Hepatocyte (in vitro differentiated cells): ENCODE measurements around the gene ORC3.
"Not testable (repeated sequence)": the region's sequence is repeated elsewhere in the genome, so short reads cannot be mapped to it uniquely, and the experiment has no call there.

Source experiments
- CTCF ChIP-seq: fragments of 200-600 bp; sonication (generic); IDR thresholded peaks from 2 replicates; pipeline ENCODE4 v1.5.1; 2016; ENCODE audit warnings: antibody characterized with exemption, mild to moderate bottlenecking; ENCODE audit not compliant: poor library complexity
- EZH2 ChIP-seq: fragments of 200-600 bp; sonication (generic); IDR thresholded peaks from 2 replicates; pipeline ENCODE4 v1.6.1; 2016; ENCODE audit warnings: antibody characterized with exemption, mild to moderate bottlenecking, borderline replicate concordance
- EZH2phosphoT487 ChIP-seq: fragments of 200-600 bp; sonication (generic); IDR thresholded peaks from one replicate; pipeline ENCODE4 v1.6.1; 2018; ENCODE audit warnings: antibody characterized with exemption, mild to moderate bottlenecking, low read depth, moderate library complexity; ENCODE audit not compliant: unreplicated experiment, severe bottlenecking

DNA sequence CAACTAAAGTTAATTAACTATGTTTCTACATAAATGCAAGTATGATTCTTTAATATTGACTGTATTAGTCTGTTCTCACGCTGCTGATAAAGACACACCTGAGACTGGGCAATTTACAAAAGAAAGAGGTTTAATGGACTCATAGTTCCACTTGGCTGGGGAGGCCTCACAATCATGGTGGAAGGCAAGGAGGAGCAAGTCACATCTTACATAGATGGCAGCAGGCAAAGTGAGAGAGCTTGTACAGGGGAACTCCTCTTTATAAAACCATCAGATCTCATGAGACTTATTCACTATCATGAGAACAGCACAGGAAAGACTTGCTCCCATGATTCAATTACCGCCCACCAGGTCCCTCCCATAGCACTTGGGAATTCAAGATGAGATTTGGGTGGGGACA, 23.1 kb downstream of the ORC3 start:
- not testable (repeated sequence) for TF ChIP-seq CTCF, EZH2, EZH2phosphoT487
